HG03460 (cell line): ENCODE measurements around the gene PCED1B.
"Not testable (repeated sequence)": the region's sequence is repeated elsewhere in the genome, so short reads cannot be mapped to it uniquely, and the experiment has no call there.

Experiments
- ATAC-seq: cut with Tn5 transposase; IDR thresholded peaks from one replicate; pipeline ENCODE4 v1.9.1; 2021; ENCODE audit not compliant: unreplicated experiment

The PCED1B gene

GRCh38 chr12:47270782-47271664, 191.6 kb downstream of the PCED1B start:
- ATAC-seq = no peak

GRCh38 chr12:47271800-47272239, 192.4 kb downstream of the PCED1B start:
- no peak for ATAC-seq

- no peak for ATAC-seq
Measured at GRCh38 chr12:47272412-47273190, 193.2 kb downstream of the PCED1B start.

- no peak for ATAC-seq
Measured at GRCh38 chr12:47273191-47273626, 193.8 kb downstream of the PCED1B start.

GRCh38 chr12:47274760-47275159, 195.3 kb downstream of the PCED1B start:
- no peak for ATAC-seq

GRCh38 chr12:47276253-47276620, 196.8 kb downstream of the PCED1B start:
- ATAC-seq = no peak

- ATAC-seq = peak; percentile 86
Measured at GRCh38 chr12:47276621-47277309, 197.3 kb downstream of the PCED1B start.

GRCh38 chr12:47277972-47278448, 198.6 kb downstream of the PCED1B start:
- ATAC-seq = no peak

- ATAC-seq = not testable (repeated sequence)
Measured at GRCh38 chr12:47279758-47280157, 200.3 kb downstream of the PCED1B start.

GRCh38 chr12:47280543-47281300, 201.3 kb downstream of the PCED1B start:
- ATAC-seq = no peak

- ATAC-seq = no peak
Measured at GRCh38 chr12:47281667-47282171, 202.3 kb downstream of the PCED1B start.

GRCh38 chr12:47282206-47282605, 202.8 kb downstream of the PCED1B start:
- no peak for ATAC-seq
